SK-N-SH treated with all-trans-retinoic acid at 6 μM for 48 hours (cell line): Measurements from ENCODE around the gene PCSK5.

ENCODE experiments used
- ATAC-seq: fragments of 200-7000 bp; cut with Tn5 transposase; 3 replicates; pipeline ENCODE4 v1.9.1; 2020; ENCODE audit warnings: mild to moderate bottlenecking, moderate library complexity
- BACH2 ChIP-seq: fragments of 250-450 bp; sonication (Bioruptor Pico); IDR thresholded peaks from 2 replicates; pipeline ENCODE4 v1.9.0; 2021; ENCODE audit warnings: mild to moderate bottlenecking, borderline replicate concordance
- CREB5 ChIP-seq: fragments of 250-450 bp; sonication (Bioruptor Pico); IDR thresholded peaks from 2 replicates; pipeline ENCODE4 v1.5.1; 2020; ENCODE audit warnings: low read depth, mild to moderate bottlenecking, moderate library complexity
- CSDC2 ChIP-seq: fragments of 250-450 bp; sonication (Bioruptor Pico); IDR thresholded peaks from 2 replicates; pipeline ENCODE4 v1.5.0; 2020; ENCODE audit warnings: mild to moderate bottlenecking, moderate library complexity
- CSRNP3 ChIP-seq: fragments of 250-450 bp; sonication (Bioruptor Pico); IDR thresholded peaks from 2 replicates; pipeline ENCODE4 v1.5.1; 2021; ENCODE audit warnings: mild to moderate bottlenecking, moderate library complexity
- ESRRG ChIP-seq: fragments of 250-450 bp; sonication (Bioruptor Pico); IDR thresholded peaks from 2 replicates; pipeline ENCODE4 v1.6.1; 2021; ENCODE audit warnings: mild to moderate bottlenecking
- GLIS3 ChIP-seq: fragments of 250-450 bp; sonication (Bioruptor Pico); IDR thresholded peaks from 2 replicates; pipeline ENCODE4 v1.5.0; 2020; ENCODE audit warnings: mild to moderate bottlenecking, moderate library complexity
- ISL1 ChIP-seq: fragments of 250-450 bp; sonication (Bioruptor Pico); IDR thresholded peaks from 2 replicates; pipeline ENCODE4 v2.1.2; 2022; ENCODE audit warnings: mild to moderate bottlenecking, moderate library complexity
- OSR1 ChIP-seq: fragments of 250-450 bp; sonication (Bioruptor Pico); IDR thresholded peaks from 2 replicates; pipeline ENCODE4 v1.8.0; 2022; ENCODE audit warnings: moderate library complexity, mild to moderate bottlenecking, inconsistent platforms
- PATZ1 ChIP-seq: fragments of 250-450 bp; sonication (Bioruptor Pico); IDR thresholded peaks from 2 replicates; pipeline ENCODE4 v1.8.0; 2020; ENCODE audit warnings: mild to moderate bottlenecking, moderate library complexity, borderline replicate concordance
- POU6F1 ChIP-seq: fragments of 250-450 bp; sonication (Bioruptor Pico); IDR thresholded peaks from 2 replicates; pipeline ENCODE4 v1.8.0; 2021; ENCODE audit warnings: low read depth, mild to moderate bottlenecking, moderate library complexity, borderline replicate concordance
- PPARA ChIP-seq: fragments of 250-450 bp; sonication (Bioruptor Pico); IDR thresholded peaks from 2 replicates; pipeline ENCODE4 v1.5.0; 2020; ENCODE audit warnings: mild to moderate bottlenecking, borderline replicate concordance
- RARB ChIP-seq: fragments of 250-450 bp; sonication (Bioruptor Pico); IDR thresholded peaks from 2 replicates; pipeline ENCODE4 v1.8.0; 2021; ENCODE audit warnings: mild to moderate bottlenecking, moderate library complexity
- SNAI2 ChIP-seq: fragments of 250-450 bp; sonication (Bioruptor Pico); IDR thresholded peaks from 2 replicates; pipeline ENCODE4 v1.5.0; 2020; ENCODE audit warnings: mild to moderate bottlenecking, moderate library complexity
- TCF4 ChIP-seq: fragments of 250-450 bp; sonication (Bioruptor Pico); IDR thresholded peaks from 2 replicates; pipeline ENCODE4 v1.8.0; 2021; ENCODE audit warnings: mild to moderate bottlenecking, moderate library complexity, borderline replicate concordance
- TOX ChIP-seq: fragments of 250-450 bp; sonication (Bioruptor Pico); IDR thresholded peaks from 2 replicates; pipeline ENCODE4 v1.8.0; 2021; ENCODE audit warnings: mild to moderate bottlenecking, moderate library complexity, borderline replicate concordance
- TSHZ2 ChIP-seq: fragments of 250-450 bp; sonication (Bioruptor Pico); IDR thresholded peaks from 2 replicates; pipeline ENCODE4 v1.5.0; 2020; ENCODE audit warnings: mild to moderate bottlenecking, moderate library complexity
- ZFP3 ChIP-seq: fragments of 250-450 bp; sonication (Bioruptor Pico); IDR thresholded peaks from 2 replicates; pipeline ENCODE4 v1.5.0; 2020; ENCODE audit warnings: mild to moderate bottlenecking, moderate library complexity
- ZNF565 ChIP-seq: fragments of 450-650 bp; formaldehyde crosslinking; conservative IDR thresholded peaks from 2 replicates; pipeline ENCODE4 v1.5.0; 2020; ENCODE audit warnings: low read depth, mild to moderate bottlenecking, moderate library complexity
- ZNF8 ChIP-seq: fragments of 450-650 bp; formaldehyde crosslinking; IDR thresholded peaks from 2 replicates; pipeline ENCODE4 v1.5.0; 2020; ENCODE audit warnings: mild to moderate bottlenecking, moderate library complexity

The PCSK5 gene

GRCh38 chr9:76181781-76182180, 291.3 kb downstream of the PCSK5 start:
- ATAC-seq = no peak

GRCh38 chr9:76185432-76185831, 295.0 kb downstream of the PCSK5 start:
- no peak for ATAC-seq
- TF ChIP-seq TSHZ2 (no peak), BACH2 (no peak), ISL1 (CRISPR knock-in tag) (no peak)

More at GRCh38 chr9:76181781-76182180, 291.3 kb downstream of the PCSK5 start:
- TF ChIP-seq ZFP3 (CRISPR knock-in tag) = no peak
- TF ChIP-seq ISL1 (CRISPR knock-in tag) = no peak
- no peak for TF ChIP-seq CSRNP3 (CRISPR knock-in tag)
- no peak for TF ChIP-seq SNAI2 (CRISPR knock-in tag)
- TF ChIP-seq ESRRG (CRISPR knock-in tag) = no peak
- no peak for TF ChIP-seq TCF4 (CRISPR knock-in tag)
- no peak for TF ChIP-seq TSHZ2
- no peak for TF ChIP-seq ZNF565
- no peak for TF ChIP-seq GLIS3 (CRISPR knock-in tag)
- no peak for TF ChIP-seq PATZ1 (CRISPR knock-in tag)
- no peak for TF ChIP-seq OSR1 (CRISPR knock-in tag)
- no peak for TF ChIP-seq POU6F1
- TF ChIP-seq BACH2 = no peak
- no peak for TF ChIP-seq RARB (CRISPR knock-in tag)
- no peak for TF ChIP-seq TOX (CRISPR knock-in tag)
- TF ChIP-seq PPARA (CRISPR knock-in tag) = no peak
- TF ChIP-seq CSDC2 (CRISPR knock-in tag) = no peak

GRCh38 chr9:76188286-76188685, 297.8 kb downstream of the PCSK5 start:
- no peak for TF ChIP-seq RARB (CRISPR knock-in tag)
- ATAC-seq = no peak

- ATAC-seq = no peak
- TF ChIP-seq ZNF8 (CRISPR knock-in tag) = no peak
- no peak for TF ChIP-seq OSR1 (CRISPR knock-in tag)
- TF ChIP-seq ESRRG (CRISPR knock-in tag) = no peak
- no peak for TF ChIP-seq RARB (CRISPR knock-in tag)
- no peak for TF ChIP-seq SNAI2 (CRISPR knock-in tag)
- TF ChIP-seq CREB5 (CRISPR knock-in tag) = no peak
- TF ChIP-seq, all 23 proteins: peak for 0
Measured at GRCh38 chr9:76188905-76189304, 298.4 kb downstream of the PCSK5 start.
